HL-60 (cell line): ENCODE measurements around the gene CXCL14.
"Not testable (repeated sequence)": the region's sequence is repeated elsewhere in the genome, so short reads cannot be mapped to it uniquely, and the experiment has no call there.

ENCODE experiments used
- DNase-seq, 2 experiments: peaks; one replicate each; pipeline ENCODE4 v3.0.0-alpha.2; 2010 to 2020; ENCODE audit warnings: low read depth in 1 of 2, low spot score in 1 of 2
- H3K27ac ChIP-seq: fragments of 250-450 bp; sonication (Bioruptor Pico); replicated peaks from 2 replicates; pipeline ENCODE4 v1.5.1; 2020; ENCODE audit warnings: mild to moderate bottlenecking, moderate library complexity
- H3K27me3 ChIP-seq: fragments of 250-450 bp; sonication (Bioruptor Pico); 2 replicates; pipeline ENCODE4 v1.5.1; 2021; ENCODE audit warnings: mild to moderate bottlenecking, moderate library complexity; ENCODE audit not compliant: insufficient read depth, poor library complexity, severe bottlenecking
- H3K4me3 ChIP-seq: replicated peaks from 2 replicates; pipeline ENCODE4 v1.5.1; 2011; ENCODE audit warnings: mild to moderate bottlenecking, control low read depth, low read length; ENCODE audit not compliant: insufficient read depth
- CTCF ChIP-seq: IDR thresholded peaks from one replicate; pipeline ENCODE4 v1.5.1; 2011; ENCODE audit warnings: low read length, control low read depth, inconsistent platforms; ENCODE audit not compliant: insufficient read depth
- GABPA ChIP-seq: IDR thresholded peaks from 2 replicates; pipeline ENCODE4 v1.6.1; 2012; ENCODE audit warnings: low read depth
- POLR2AphosphoS5 ChIP-seq: IDR thresholded peaks from 2 replicates; pipeline ENCODE4 v1.6.1; 2012; ENCODE audit warnings: low read depth
- REST ChIP-seq: IDR thresholded peaks from 2 replicates; pipeline ENCODE4 v1.6.1; 2012; ENCODE audit warnings: low read depth; ENCODE audit not compliant: insufficient replicate concordance
- SPI1 ChIP-seq: IDR thresholded peaks from 2 replicates; pipeline ENCODE4 v1.6.1; 2012; ENCODE audit warnings: low read depth, mild to moderate bottlenecking, borderline replicate concordance

The CXCL14 gene

GRCh38 chr5:135533794-135534193, 45.0 kb downstream of the CXCL14 start:
- no peak overlapping the region for H3K27ac ChIP-seq
- DNase-seq = no peak
- H3K4me3 ChIP-seq = no peak overlapping the region
- no peak for TF ChIP-seq GABPA
- no peak for TF ChIP-seq SPI1
- TF ChIP-seq CTCF = no peak
- no peak for TF ChIP-seq REST
- no peak for TF ChIP-seq POLR2AphosphoS5
- H3K27me3 ChIP-seq = no peaks in the 10 kb centered on the region

GRCh38 chr5:135533334-135533733, 45.5 kb downstream of the CXCL14 start:
- no peak for DNase-seq
- Histone ChIP-seq H3K4me3 (no peak overlapping the region), H3K27me3 (no peaks in the 10 kb centered on the region), H3K27ac (no peak overlapping the region)
- TF ChIP-seq SPI1 (no peak), POLR2AphosphoS5 (no peak), GABPA (no peak), REST (no peak), CTCF (no peak)

GRCh38 chr5:135529576-135529975, 49.2 kb downstream of the CXCL14 start:
- H3K4me3 ChIP-seq, H3K27me3 ChIP-seq, H3K27ac ChIP-seq, DNase-seq: not testable (repeated sequence)

- no peak overlapping the region for H3K27ac ChIP-seq
- no peak for DNase-seq
- no peaks in the 10 kb centered on the region for H3K27me3 ChIP-seq
- H3K4me3 ChIP-seq = no peak overlapping the region
- no peak for TF ChIP-seq SPI1
- TF ChIP-seq POLR2AphosphoS5 = no peak
- no peak for TF ChIP-seq GABPA
- TF ChIP-seq REST = no peak
- no peak for TF ChIP-seq CTCF
These were observed 51.9 kb downstream of the CXCL14 start for GRCh38 chr5:135526924-135527323.
